MCF 10A (cell line): Measurements from ENCODE around the gene ATOSB. TPM values are rescaled to one million over a fixed set of nuclear protein-coding genes. Genes with fewer than 3 reads are reported as not detected.

Experiments used
- BruUV-seq: library from RNA; stranded (reverse); fragments of 400-500 nt; replicated peaks from 2 replicates; lab custom pipeline; 2021; lab: Mats Ljungman, UMichigan
- CTCF ChIA-PET: fragments of 300-600 bp; sonication (Branson Sonifier 250); formaldehyde crosslinking; extraction: SDS; loops from one replicate; lab custom pipeline; 2021; ENCODE audit warnings: antibody characterized with exemption, inconsistent platforms; lab: Yijun Ruan, JAX
- POLR2A ChIA-PET: fragments of 300-600, 350-650 bp; sonication (Branson Sonifier 250); formaldehyde crosslinking; extraction: SDS; loops from one replicate; lab custom pipeline; 2020; ENCODE audit warnings: antibody characterized with exemption, inconsistent platforms; lab: Yijun Ruan, JAX
- DNase-seq: peaks from one replicate; pipeline ENCODE4 v3.0.0-alpha.2; 2018; ENCODE audit not compliant: unreplicated experiment
- H3K27ac Mint-ChIP-seq: one replicate; pipeline ENCODE4 v1.8.0; 2022; ENCODE audit warnings: mild to moderate bottlenecking, low read depth, mixed read lengths; ENCODE audit not compliant: unreplicated experiment
- H3K27me3 Mint-ChIP-seq: one replicate; pipeline ENCODE4 v1.8.0; 2022; ENCODE audit warnings: mixed read lengths; ENCODE audit not compliant: insufficient read depth, unreplicated experiment
- H3K36me3 Mint-ChIP-seq: one replicate; pipeline ENCODE4 v1.8.0; 2022; ENCODE audit warnings: mild to moderate bottlenecking, moderate library complexity, mixed read lengths; ENCODE audit not compliant: insufficient read depth, unreplicated experiment
- H3K4me1 Mint-ChIP-seq: one replicate; pipeline ENCODE4 v1.8.0; 2022; ENCODE audit warnings: mixed read lengths; ENCODE audit not compliant: insufficient read depth, unreplicated experiment
- H3K4me3 Mint-ChIP-seq: one replicate; pipeline ENCODE4 v1.8.0; 2022; ENCODE audit warnings: mild to moderate bottlenecking, moderate library complexity, mixed read lengths; ENCODE audit not compliant: unreplicated experiment
- H3K9me3 Mint-ChIP-seq: one replicate; pipeline ENCODE4 v1.8.0; 2022; ENCODE audit warnings: mixed read lengths; ENCODE audit not compliant: unreplicated experiment
- intact Hi-C: fragments of 100-400 bp; cut with micrococcal nuclease; formaldehyde crosslinking; loops from 2 replicates; pipeline ENCODE4 v1.14.1; 2022
- total RNA-seq: library from RNA; stranded (reverse); gene quantifications from 2 replicates; pipeline ENCODE4 v1.2.3, GENCODE V29; 2022
- TF ChIP-seq, protein P1 (sequence below): fragments of 200-600 bp; IDR thresholded peaks from one replicate; pipeline ENCODE4 v1.8.0; 2022; ENCODE audit warnings: antibody characterized with exemption, mild to moderate bottlenecking; ENCODE audit not compliant: unreplicated experiment

The ATOSB gene
- total RNA-seq, 1 experiment from 2014 or later = 26.0 TPM

GRCh38 chr9:35105126-35105525, 10.5 kb downstream of the ATOSB start:
- Mint-ChIP-seq H3K27me3 (no peaks in the 10 kb centered on the region), H3K4me1 (peaks cover 28% of the 10 kb centered on the region), H3K4me3 (no peak overlapping the region), H3K9me3 (no peaks in the 10 kb centered on the region), H3K36me3 (peaks cover 64% of the 10 kb centered on the region), H3K27ac (no peak overlapping the region)
- CTCF ChIA-PET = interaction anchor here (0.7 to 3.6 kb wide), 2 partner anchors 9 to 513 kb away, joined by 3 to 21 read pairs; partner anchors contain the start of gene PIGO
- POLR2A ChIA-PET = interaction anchor here (1.2 to 8.0 kb wide), 4 partner anchors 8 to 33 kb away, joined by 3 to 97 read pairs (median 9); partner anchors contain the start of genes ATOSB, FANCG, PIGO and VCP
- no peak for DNase-seq
- intact Hi-C loops = no loop called here
- BruUV-seq = no TSS peak
- TF ChIP-seq, protein P1, sequence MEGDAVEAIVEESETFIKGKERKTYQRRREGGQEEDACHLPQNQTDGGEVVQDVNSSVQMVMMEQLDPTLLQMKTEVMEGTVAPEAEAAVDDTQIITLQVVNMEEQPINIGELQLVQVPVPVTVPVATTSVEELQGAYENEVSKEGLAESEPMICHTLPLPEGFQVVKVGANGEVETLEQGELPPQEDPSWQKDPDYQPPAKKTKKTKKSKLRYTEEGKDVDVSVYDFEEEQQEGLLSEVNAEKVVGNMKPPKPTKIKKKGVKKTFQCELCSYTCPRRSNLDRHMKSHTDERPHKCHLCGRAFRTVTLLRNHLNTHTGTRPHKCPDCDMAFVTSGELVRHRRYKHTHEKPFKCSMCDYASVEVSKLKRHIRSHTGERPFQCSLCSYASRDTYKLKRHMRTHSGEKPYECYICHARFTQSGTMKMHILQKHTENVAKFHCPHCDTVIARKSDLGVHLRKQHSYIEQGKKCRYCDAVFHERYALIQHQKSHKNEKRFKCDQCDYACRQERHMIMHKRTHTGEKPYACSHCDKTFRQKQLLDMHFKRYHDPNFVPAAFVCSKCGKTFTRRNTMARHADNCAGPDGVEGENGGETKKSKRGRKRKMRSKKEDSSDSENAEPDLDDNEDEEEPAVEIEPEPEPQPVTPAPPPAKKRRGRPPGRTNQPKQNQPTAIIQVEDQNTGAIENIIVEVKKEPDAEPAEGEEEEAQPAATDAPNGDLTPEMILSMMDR = no peak

DNA sequence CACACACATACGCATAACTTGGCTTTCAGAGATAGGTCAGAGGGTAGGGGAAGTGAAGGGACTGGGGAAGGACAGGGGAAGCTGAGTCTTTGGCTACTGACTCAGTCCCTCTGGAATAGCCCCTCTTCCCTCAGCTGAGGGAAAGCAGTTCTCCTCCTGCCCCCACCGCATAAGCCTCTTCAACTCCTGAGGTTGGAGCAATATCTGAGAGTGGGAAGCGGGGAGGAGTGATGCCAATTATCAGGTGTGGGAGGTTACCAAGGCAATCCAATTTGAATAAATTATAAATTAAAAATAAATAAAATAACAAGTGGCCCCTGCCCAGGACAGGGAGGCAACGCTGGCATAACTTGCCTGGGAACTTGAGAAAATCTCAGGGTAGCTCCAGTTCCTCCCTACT, 11.1 kb downstream of the ATOSB start:
- CTCF ChIA-PET = interaction anchor here (0.7 to 3.6 kb wide), 3 partner anchors 9 to 512 kb away, joined by 3 to 21 read pairs (median 4); partner anchors contain the start of gene PIGO
- no TSS peak for BruUV-seq
- H3K4me3 Mint-ChIP-seq = no peak overlapping the region
- peak overlapping the region; percentile 99 for H3K27ac Mint-ChIP-seq
- DNase-seq = no peak
- intact Hi-C loops = no loop called here
- peaks cover 70% of the 10 kb centered on the region for H3K36me3 Mint-ChIP-seq
- TF ChIP-seq, protein P1 = no peak
- H3K27me3 Mint-ChIP-seq = no peaks in the 10 kb centered on the region
- peaks cover 23% of the 10 kb centered on the region for H3K4me1 Mint-ChIP-seq
- POLR2A ChIA-PET = interaction anchor here (0.6 to 8.0 kb wide), 4 partner anchors 9 to 32 kb away, joined by 3 to 97 read pairs (median 9); partner anchors contain the start of genes ATOSB, FANCG and VCP
- H3K9me3 Mint-ChIP-seq = no peaks in the 10 kb centered on the region

GRCh38 chr9:35103660-35104191, 11.9 kb downstream of the ATOSB start:
- H3K4me3 Mint-ChIP-seq = peak overlapping the region; percentile 99
- BruUV-seq = TSS peak; percentile 82

More at GRCh38 chr9:35103660-35104191, 11.9 kb downstream of the ATOSB start:
- POLR2A ChIA-PET = interaction anchor here (0.6 to 8.0 kb wide), 12 partner anchors 10 to 646 kb away, joined by 3 to 97 read pairs (median 4); partner anchors contain the start of genes ATOSB, CCDC107, FANCG and RMRP
- intact Hi-C loops = loop anchor here (1.0 kb wide), 1 partner anchor 111 kb away; no protein-coding TSS in a partner anchor
- Mint-ChIP-seq H3K9me3 (no peaks in the 10 kb centered on the region), H3K27ac (peak overlapping the region; percentile 99), H3K4me1 (peaks cover 19% of the 10 kb centered on the region), H3K36me3 (peaks cover 72% of the 10 kb centered on the region), H3K27me3 (no peaks in the 10 kb centered on the region)
- TF ChIP-seq, protein P1 = no peak
- no peak for DNase-seq
- CTCF ChIA-PET = interaction anchor here (0.6 to 3.6 kb wide), 7 partner anchors 8 to 700 kb away, joined by 3 to 21 read pairs (median 4); partner anchors contain the start of gene PIGO
